ENCODE data around the gene PACSIN2.

The PACSIN2 gene

GRCh38 chr22:43044290-43044712 is 29.4 kb upstream of the PACSIN2 start:
- DNase-seq (ENCODE audit: low read depth) = no peak
- TF ChIP-seq CTCF (IDR thresholded peaks at IDR 0.05; ENCODE audit: low read depth, low read length, missing control alignments) = no peak
- no peak overlapping the region for H3K4me3 ChIP-seq (ENCODE audit: low read depth, low read length)
- in situ Hi-C loops (cut with HindIII; ENCODE audit: low sequenced_read_pairs) = no loop called here

GRCh38 chr22:43042101-43042780 is 27.3 kb upstream of the PACSIN2 start:
- no peak overlapping the region for H3K4me3 ChIP-seq (ENCODE audit: low read depth, low read length)
- DNase-seq (ENCODE audit: low read depth) = peak; percentile 57
- in situ Hi-C loops (cut with HindIII; ENCODE audit: low sequenced_read_pairs) = no loop called here
- TF ChIP-seq CTCF (IDR thresholded peaks at IDR 0.05; ENCODE audit: low read depth, low read length, missing control alignments) = no peak

- TF ChIP-seq CTCF (IDR thresholded peaks at IDR 0.05; ENCODE audit: low read depth, low read length, missing control alignments) = no peak
- DNase-seq (ENCODE audit: low read depth) = no peak
- H3K4me3 ChIP-seq (ENCODE audit: low read depth, low read length) = no peak overlapping the region
- in situ Hi-C loops (cut with HindIII; ENCODE audit: low sequenced_read_pairs) = no loop called here
These were observed 24.9 kb upstream of the PACSIN2 start for GRCh38 chr22:43039800-43040199.

- in situ Hi-C loops (cut with HindIII; ENCODE audit: low sequenced_read_pairs) = no loop called here
- TF ChIP-seq CTCF (IDR thresholded peaks at IDR 0.05; ENCODE audit: low read depth, low read length, missing control alignments) = no peak
- no peak for DNase-seq (ENCODE audit: low read depth)
- H3K4me3 ChIP-seq (ENCODE audit: low read depth, low read length) = no peak overlapping the region
These were observed 23.4 kb upstream of the PACSIN2 start for GRCh38 chr22:43038325-43038724.

- no peak overlapping the region for H3K4me3 ChIP-seq (ENCODE audit: low read depth, low read length)
- TF ChIP-seq CTCF (IDR thresholded peaks at IDR 0.05; ENCODE audit: low read depth, low read length, missing control alignments) = no peak
- in situ Hi-C loops (cut with HindIII; ENCODE audit: low sequenced_read_pairs) = no loop called here
- peak; percentile 28 for DNase-seq (ENCODE audit: low read depth)
These were observed 21.4 kb upstream of the PACSIN2 start for GRCh38 chr22:43036282-43036829.

GRCh38 chr22:43035250-43035649 is 20.3 kb upstream of the PACSIN2 start:
- TF ChIP-seq CTCF (IDR thresholded peaks at IDR 0.05; ENCODE audit: low read depth, low read length, missing control alignments) = no peak
- no peak overlapping the region for H3K4me3 ChIP-seq (ENCODE audit: low read depth, low read length)
- in situ Hi-C loops (cut with HindIII; ENCODE audit: low sequenced_read_pairs) = no loop called here
- DNase-seq (ENCODE audit: low read depth) = no peak
